SK-N-SH (cell line): ENCODE measurements around the gene CCDC160.

Experiments used
- CTCF ChIP-seq: fragments of 200-600 bp; sonication (generic); IDR thresholded peaks from 2 replicates; pipeline ENCODE4 v1.6.1; 2017; ENCODE audit warnings: antibody characterized with exemption, mild to moderate bottlenecking, moderate library complexity
- GABPA ChIP-seq: IDR thresholded peaks from 2 replicates; pipeline ENCODE4 v1.4.0; 2012; ENCODE audit warnings: low read depth, mild to moderate bottlenecking
- MAX ChIP-seq: IDR thresholded peaks from 2 replicates; pipeline ENCODE4 v1.4.0; 2012; ENCODE audit warnings: low read depth
- MXI1 ChIP-seq: IDR thresholded peaks from 2 replicates; pipeline ENCODE4 v1.6.1; 2012; ENCODE audit warnings: mild to moderate bottlenecking, low read depth, low read length, improper control_type of control experiment
- NFIC ChIP-seq: IDR thresholded peaks from 2 replicates; pipeline ENCODE4 v1.4.0; 2012; ENCODE audit warnings: borderline replicate concordance
- POLR2AphosphoS5 ChIP-seq: IDR thresholded peaks from 2 replicates; pipeline ENCODE4 v1.6.1; 2012; ENCODE audit warnings: low read depth, low read length
- RXRA ChIP-seq: IDR thresholded peaks from 2 replicates; pipeline ENCODE4 v1.4.0; 2012; ENCODE audit warnings: low read depth, mild to moderate bottlenecking, borderline replicate concordance
- SIN3A ChIP-seq: IDR thresholded peaks from 2 replicates; pipeline ENCODE4 v1.6.1; 2012; ENCODE audit warnings: low read depth, mild to moderate bottlenecking, low read length, moderate library complexity, borderline replicate concordance
- TAF1 ChIP-seq: IDR thresholded peaks from 2 replicates; pipeline ENCODE4 v1.6.1; 2012; ENCODE audit warnings: low read depth, mild to moderate bottlenecking, low read length, moderate library complexity, borderline replicate concordance
- TCF12 ChIP-seq: IDR thresholded peaks from 2 replicates; pipeline ENCODE4 v1.4.0; 2012
- YY1 ChIP-seq: IDR thresholded peaks from 2 replicates; pipeline ENCODE4 v1.4.0; 2012; ENCODE audit warnings: low read depth, mild to moderate bottlenecking

- no peak for TF ChIP-seq RXRA
- no peak for TF ChIP-seq CTCF
- TF ChIP-seq POLR2AphosphoS5: no peak
- TF ChIP-seq YY1: no peak
- no peak for TF ChIP-seq GABPA
- no peak for TF ChIP-seq SIN3A
- TF ChIP-seq NFIC: no peak
- no peak for TF ChIP-seq TAF1
- TF ChIP-seq MAX: no peak
- TF ChIP-seq MXI1: no peak
- TF ChIP-seq TCF12: no peak
These were observed 12.3 kb downstream of the CCDC160 start for GRCh38 chrX:134249241-134249640.
